ENCODE data around the gene ABCC5.
A peak's percentile ranks its signal among the peaks of the same experiment; 100 is the strongest.

DNA sequence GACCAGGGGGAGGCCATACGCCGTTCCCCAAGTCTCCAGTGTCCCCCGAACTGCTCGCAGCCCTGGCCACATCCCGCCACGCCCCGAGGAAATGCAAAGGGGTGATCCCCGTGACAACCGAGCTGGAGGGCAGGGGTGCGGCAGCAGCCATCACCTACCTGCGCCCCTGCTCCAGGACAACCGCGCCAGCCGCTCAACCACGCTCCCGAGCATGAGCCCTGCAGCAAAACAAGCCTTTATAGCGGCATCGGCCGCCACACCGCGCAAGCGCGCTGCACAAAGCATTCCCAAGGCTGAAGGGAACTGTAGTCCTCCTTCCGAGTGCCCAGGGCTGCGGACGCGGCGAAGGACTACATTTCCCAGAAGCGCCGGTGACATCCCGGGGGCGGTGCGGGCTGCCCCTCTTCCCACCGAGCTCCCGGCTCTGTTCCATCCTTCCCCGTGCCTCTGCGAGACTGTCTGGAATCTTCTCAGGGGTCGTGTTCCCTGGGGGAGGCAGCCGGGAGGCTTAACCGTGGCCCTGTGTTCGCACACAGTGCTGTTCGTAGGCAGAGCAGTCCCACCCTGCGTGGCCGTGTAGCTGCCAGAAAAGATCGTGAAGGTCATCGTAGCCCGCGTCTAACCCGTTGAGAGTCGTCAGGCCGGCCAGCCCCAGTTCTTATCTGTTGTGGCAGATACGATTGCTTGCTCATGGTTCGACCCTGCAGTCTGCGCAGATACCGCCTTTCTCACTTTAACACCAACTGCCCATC lies at the start of gene ABCC5:
- TF ChIP-seq, protein P1, sequence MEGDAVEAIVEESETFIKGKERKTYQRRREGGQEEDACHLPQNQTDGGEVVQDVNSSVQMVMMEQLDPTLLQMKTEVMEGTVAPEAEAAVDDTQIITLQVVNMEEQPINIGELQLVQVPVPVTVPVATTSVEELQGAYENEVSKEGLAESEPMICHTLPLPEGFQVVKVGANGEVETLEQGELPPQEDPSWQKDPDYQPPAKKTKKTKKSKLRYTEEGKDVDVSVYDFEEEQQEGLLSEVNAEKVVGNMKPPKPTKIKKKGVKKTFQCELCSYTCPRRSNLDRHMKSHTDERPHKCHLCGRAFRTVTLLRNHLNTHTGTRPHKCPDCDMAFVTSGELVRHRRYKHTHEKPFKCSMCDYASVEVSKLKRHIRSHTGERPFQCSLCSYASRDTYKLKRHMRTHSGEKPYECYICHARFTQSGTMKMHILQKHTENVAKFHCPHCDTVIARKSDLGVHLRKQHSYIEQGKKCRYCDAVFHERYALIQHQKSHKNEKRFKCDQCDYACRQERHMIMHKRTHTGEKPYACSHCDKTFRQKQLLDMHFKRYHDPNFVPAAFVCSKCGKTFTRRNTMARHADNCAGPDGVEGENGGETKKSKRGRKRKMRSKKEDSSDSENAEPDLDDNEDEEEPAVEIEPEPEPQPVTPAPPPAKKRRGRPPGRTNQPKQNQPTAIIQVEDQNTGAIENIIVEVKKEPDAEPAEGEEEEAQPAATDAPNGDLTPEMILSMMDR (IDR thresholded peaks at IDR 0.05; ENCODE audit: insufficient read depth, low read length, poor library complexity, severe bottlenecking), result peak; percentile 42
- TF ChIP-seq EZH2phosphoT487 (conservative IDR thresholded peaks at IDR 0.05; ENCODE audit: low read length), result no peak
